22Rv1 (cell line): Measurements from ENCODE around the gene ENO2.

Experiments used
- H3K27ac ChIP-seq: fragments of 450-650 bp; 2 replicates; pipeline ENCODE4 v1.5.1; 2017
- ZFX ChIP-seq: fragments of 450-650 bp; IDR thresholded peaks from 2 replicates; pipeline ENCODE4 v1.6.1; 2017; ENCODE audit warnings: antibody characterized with exemption, borderline replicate concordance
- TF ChIP-seq, protein P1 (sequence below): fragments of 450-650 bp; IDR thresholded peaks from 2 replicates; pipeline ENCODE4 v1.5.1; 2017; ENCODE audit warnings: mild to moderate bottlenecking

Gene ENO2

DNA sequence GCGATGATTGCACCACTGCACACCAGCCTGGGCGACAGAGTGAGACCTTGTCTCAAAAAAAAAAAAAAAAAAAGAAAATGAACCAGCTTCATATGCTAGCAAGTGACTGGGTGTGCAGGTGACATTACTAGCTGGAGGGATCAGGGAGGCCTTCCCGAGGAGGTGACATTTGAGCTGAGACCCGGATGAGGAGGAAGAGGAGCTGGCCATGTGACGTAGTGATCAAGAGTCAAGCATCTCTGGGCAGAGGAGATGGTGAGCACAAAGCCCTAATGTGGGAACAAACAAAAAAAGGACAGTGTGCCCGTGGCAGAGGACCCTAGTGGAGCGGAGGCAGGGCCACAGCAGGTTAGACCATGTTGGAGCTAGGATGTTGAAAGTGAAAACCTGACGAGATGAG lies 33.2 kb downstream of the ENO2 start:
- TF ChIP-seq, protein P1, sequence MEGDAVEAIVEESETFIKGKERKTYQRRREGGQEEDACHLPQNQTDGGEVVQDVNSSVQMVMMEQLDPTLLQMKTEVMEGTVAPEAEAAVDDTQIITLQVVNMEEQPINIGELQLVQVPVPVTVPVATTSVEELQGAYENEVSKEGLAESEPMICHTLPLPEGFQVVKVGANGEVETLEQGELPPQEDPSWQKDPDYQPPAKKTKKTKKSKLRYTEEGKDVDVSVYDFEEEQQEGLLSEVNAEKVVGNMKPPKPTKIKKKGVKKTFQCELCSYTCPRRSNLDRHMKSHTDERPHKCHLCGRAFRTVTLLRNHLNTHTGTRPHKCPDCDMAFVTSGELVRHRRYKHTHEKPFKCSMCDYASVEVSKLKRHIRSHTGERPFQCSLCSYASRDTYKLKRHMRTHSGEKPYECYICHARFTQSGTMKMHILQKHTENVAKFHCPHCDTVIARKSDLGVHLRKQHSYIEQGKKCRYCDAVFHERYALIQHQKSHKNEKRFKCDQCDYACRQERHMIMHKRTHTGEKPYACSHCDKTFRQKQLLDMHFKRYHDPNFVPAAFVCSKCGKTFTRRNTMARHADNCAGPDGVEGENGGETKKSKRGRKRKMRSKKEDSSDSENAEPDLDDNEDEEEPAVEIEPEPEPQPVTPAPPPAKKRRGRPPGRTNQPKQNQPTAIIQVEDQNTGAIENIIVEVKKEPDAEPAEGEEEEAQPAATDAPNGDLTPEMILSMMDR, result no peak
- TF ChIP-seq ZFX, result no peak
- H3K27ac ChIP-seq, result no peak overlapping the region

DNA sequence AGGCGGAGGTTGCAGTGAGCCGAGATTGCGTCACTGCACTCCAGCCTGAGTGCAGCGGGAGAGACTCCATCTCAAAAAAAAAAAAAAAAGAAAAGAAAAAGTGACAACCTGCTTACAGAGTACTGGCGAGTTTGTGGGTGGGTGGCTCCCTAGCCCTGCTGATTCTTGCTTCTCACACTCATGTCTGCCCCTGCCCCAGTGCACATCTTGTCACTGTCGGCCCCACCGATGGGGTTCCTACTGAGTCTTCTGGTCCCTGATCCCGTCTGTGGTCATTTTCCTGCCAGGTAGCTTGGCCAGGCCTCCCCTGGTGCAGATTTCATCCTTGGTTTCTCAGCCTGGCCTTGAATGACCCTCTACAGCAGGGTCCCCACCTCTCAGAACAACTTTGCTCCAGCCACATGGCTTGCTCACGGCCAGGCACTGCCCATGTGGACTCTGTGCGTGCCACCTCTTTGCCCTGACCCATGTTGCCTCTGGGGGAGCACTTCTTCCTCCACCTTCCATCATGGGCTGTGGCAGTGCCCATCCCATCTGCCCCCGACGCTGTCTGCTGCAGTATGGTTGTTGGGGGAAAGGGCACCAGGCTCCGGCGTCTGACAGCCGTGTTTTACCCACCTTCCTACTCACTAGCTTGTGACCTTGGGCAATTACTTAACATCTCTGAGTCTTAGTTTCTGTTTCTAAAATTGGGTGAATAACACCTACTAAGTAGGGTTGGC lies 34.7 kb downstream of the ENO2 start:
- TF ChIP-seq, protein P1, result no peak
- no peak for TF ChIP-seq ZFX
- H3K27ac ChIP-seq, result 0 out of 2 replicates have a peak overlapping the region, but pooled peaks have one; percentile 3

DNA sequence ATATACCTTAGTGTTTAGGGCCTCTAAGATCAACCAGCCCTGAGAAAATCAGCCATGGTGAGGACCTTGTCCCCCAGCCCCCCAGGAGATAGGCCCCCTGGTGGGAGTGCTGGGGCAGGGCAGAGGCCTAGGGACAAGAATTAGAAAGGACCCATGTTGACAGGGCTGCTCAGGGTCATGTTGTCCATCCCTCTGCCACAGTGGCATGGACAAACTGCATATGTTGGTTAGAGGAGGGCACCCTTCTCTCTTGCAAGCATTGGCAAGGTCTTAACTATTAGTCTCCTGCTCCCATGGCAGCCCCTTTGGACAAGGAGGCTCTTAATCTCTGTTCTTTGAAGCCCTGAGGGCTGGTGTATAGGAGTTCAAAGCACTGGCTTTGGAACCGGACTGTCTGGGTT lies 36.0 kb downstream of the ENO2 start:
- TF ChIP-seq ZFX, result no peak
- TF ChIP-seq, protein P1, result peak; percentile 30
- H3K27ac ChIP-seq, result 0 out of 2 replicates have a peak overlapping the region, but pooled peaks have one; percentile 2

DNA sequence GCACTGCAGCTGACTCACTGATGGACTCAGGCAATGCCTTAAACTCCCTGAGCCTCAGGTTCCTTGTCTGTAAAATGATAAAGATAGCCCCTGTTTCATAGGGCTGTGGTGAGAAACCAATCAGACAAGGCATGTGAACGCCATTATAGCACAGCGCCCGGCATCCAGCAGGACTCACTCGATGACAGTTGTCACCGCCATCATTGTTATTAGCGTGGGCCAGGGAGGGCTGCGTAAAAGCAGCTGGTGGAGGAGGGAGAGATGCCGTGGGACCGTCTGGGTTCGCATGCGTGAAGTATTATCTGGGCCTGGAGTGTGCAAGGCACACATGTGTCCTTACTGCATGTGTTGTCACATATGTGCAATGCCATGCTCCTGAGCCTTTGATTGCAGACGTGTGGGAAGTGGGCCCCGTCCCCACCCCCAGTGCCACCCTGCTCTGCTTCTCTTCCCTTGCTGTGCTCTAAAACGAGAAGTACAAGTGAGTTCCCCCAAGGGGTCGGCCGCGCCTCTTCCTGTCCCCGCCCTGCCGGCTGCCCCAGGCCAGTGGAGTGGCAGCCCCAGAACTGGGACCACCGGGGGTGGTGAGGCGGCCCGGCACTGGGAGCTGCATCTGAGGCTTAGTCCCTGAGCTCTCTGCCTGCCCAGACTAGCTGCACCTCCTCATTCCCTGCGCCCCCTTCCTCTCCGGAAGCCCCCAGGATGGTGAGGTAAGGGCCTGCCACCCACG lies 36.6 kb downstream of the ENO2 start, which contains the start of gene PTPN6:
Gene PTPN6 (plus strand): TSS at position 546 of the 730 bp plus-strand sequence. CDS start 157 bp downstream, at position 703.
- H3K27ac ChIP-seq, result 0 out of 2 replicates have a peak within 1 kb of the TSS, but pooled peaks have one; percentile 2
- TF ChIP-seq, protein P1, result no peak
- no peak for TF ChIP-seq ZFX

DNA sequence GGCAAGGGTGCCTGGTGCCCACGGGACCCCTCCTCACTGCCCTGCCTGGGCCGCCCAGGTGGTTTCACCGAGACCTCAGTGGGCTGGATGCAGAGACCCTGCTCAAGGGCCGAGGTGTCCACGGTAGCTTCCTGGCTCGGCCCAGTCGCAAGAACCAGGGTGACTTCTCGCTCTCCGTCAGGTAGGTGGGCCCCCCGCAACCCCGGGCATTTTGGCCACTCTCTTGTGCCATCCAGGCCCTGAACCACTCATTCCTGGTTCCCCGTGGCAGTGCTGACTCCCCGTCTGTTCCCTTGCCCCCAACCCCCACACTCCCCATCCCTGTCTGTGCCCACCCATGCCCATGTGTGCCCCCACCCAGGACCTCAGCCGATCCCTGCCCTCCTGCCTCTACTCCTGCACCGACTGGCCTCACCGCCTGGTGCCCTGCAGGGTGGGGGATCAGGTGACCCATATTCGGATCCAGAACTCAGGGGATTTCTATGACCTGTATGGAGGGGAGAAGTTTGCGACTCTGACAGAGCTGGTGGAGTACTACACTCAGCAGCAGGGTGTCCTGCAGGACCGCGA lies 37.3 kb downstream of the ENO2 start:
- H3K27ac ChIP-seq, result no peak overlapping the region
- no peak for TF ChIP-seq ZFX
- TF ChIP-seq, protein P1, result no peak

DNA sequence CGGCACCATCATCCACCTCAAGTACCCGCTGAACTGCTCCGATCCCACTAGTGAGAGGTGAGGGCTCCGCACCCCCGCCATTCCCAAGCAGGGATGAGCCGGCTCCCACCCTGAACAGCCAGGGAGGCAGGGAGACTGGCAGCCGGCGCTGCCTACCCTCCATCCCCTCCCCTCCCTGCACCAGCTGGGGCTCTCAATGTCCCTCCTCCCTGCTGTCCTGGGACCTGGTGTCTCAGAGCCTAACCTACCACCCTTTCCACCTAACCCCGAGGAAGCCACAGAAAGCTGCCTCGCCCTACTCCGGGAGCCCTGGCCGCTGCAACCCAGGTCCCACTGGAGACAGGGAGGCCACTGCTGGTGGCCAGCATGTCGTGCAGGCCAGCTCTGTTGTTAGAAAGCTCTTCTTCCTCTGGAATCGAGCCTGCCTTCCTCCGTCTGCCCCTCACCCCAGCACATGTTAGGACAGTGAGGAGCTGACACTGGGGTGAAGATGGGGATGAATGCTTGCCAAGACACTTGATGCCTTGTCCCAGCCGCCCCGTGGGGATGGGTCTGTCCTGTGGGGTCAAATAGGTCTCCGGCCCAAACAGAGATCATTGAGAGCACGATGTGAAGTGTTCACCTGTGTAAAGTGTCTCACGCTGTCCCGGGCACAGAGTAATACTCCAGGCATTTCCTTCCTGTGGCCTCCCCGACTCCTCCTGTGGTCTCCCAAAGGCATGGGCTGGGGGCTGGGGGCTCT lies 37.9 kb downstream of the ENO2 start:
- TF ChIP-seq ZFX, result no peak
- TF ChIP-seq, protein P1, result no peak
- no peak overlapping the region for H3K27ac ChIP-seq
